SK-N-SH (cell line): ENCODE results near the gene TP53TG5.

ENCODE experiments used
- CHD2 ChIP-seq: fragments of 150-350 bp; IDR thresholded peaks from 2 replicates; pipeline ENCODE4 v1.6.1; 2018; ENCODE audit warnings: low read length; ENCODE audit not compliant: partially characterized antibody
- NRF1 ChIP-seq: IDR thresholded peaks from 2 replicates; pipeline ENCODE4 v1.6.1; 2012; ENCODE audit warnings: low read depth, mild to moderate bottlenecking, low read length
- POLR2AphosphoS5 ChIP-seq: IDR thresholded peaks from 2 replicates; pipeline ENCODE4 v1.6.1; 2012; ENCODE audit warnings: low read depth, low read length
- TEAD4 ChIP-seq: IDR thresholded peaks from 2 replicates; pipeline ENCODE4 v1.4.0; 2012; ENCODE audit warnings: mild to moderate bottlenecking, borderline replicate concordance; ENCODE audit not compliant: insufficient read depth
- YY1 ChIP-seq: IDR thresholded peaks from 2 replicates; pipeline ENCODE4 v1.4.0; 2012; ENCODE audit warnings: low read depth, mild to moderate bottlenecking
- TF ChIP-seq, protein P1 (sequence below): fragments of 200-600 bp; sonication (generic); IDR thresholded peaks from 2 replicates; pipeline ENCODE4 v1.6.1; 2017; ENCODE audit warnings: antibody characterized with exemption, mild to moderate bottlenecking, moderate library complexity
- TF ChIP-seq, protein P2 (sequence below): fragments of 150-350 bp; IDR thresholded peaks from 2 replicates; pipeline ENCODE4 v1.6.1; 2017; ENCODE audit warnings: antibody characterized with exemption, low read length, low read depth, borderline replicate concordance

DNA sequence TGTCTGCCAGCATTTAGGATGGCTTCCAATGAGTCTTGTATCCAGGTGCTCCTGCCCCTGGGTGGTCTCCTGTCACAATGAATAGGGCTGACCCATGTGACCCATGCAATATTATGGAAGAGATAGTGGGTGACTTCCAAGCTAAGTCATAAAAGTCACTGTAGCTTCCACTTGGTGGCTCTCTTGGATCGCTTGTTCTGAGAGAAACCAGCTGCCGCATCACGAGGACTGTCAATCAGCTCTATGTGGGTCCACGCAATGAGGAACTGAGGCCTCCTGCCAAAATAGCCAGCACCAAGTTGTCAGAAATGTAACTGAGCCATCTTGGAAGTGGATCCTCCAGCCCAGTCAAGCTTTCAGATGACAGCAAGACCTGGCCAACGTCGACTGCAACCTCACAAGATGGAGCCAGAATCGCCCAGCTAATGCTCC is 55.2 kb downstream of the TP53TG5 start:
- TF ChIP-seq, protein P1, sequence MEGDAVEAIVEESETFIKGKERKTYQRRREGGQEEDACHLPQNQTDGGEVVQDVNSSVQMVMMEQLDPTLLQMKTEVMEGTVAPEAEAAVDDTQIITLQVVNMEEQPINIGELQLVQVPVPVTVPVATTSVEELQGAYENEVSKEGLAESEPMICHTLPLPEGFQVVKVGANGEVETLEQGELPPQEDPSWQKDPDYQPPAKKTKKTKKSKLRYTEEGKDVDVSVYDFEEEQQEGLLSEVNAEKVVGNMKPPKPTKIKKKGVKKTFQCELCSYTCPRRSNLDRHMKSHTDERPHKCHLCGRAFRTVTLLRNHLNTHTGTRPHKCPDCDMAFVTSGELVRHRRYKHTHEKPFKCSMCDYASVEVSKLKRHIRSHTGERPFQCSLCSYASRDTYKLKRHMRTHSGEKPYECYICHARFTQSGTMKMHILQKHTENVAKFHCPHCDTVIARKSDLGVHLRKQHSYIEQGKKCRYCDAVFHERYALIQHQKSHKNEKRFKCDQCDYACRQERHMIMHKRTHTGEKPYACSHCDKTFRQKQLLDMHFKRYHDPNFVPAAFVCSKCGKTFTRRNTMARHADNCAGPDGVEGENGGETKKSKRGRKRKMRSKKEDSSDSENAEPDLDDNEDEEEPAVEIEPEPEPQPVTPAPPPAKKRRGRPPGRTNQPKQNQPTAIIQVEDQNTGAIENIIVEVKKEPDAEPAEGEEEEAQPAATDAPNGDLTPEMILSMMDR, result peak; percentile 31; the same call in 1 of the 2 replicates
- no peak for TF ChIP-seq TEAD4
- no peak for TF ChIP-seq CHD2
- TF ChIP-seq, protein P2, sequence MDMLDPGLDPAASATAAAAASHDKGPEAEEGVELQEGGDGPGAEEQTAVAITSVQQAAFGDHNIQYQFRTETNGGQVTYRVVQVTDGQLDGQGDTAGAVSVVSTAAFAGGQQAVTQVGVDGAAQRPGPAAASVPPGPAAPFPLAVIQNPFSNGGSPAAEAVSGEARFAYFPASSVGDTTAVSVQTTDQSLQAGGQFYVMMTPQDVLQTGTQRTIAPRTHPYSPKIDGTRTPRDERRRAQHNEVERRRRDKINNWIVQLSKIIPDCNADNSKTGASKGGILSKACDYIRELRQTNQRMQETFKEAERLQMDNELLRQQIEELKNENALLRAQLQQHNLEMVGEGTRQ, result no peak
- TF ChIP-seq YY1, result no peak
- TF ChIP-seq NRF1, result no peak
- no peak for TF ChIP-seq POLR2AphosphoS5
